Kidney tubule cell (primary cell): ENCODE data around the gene RPL9.
"Not testable (repeated sequence)": the region's sequence is repeated elsewhere in the genome, so short reads cannot be mapped to it uniquely, and the experiment has no call there.

ENCODE experiments used
- DNase-seq: peaks from one replicate; pipeline ENCODE4 v3.0.0-alpha.2; 2018; ENCODE audit warnings: low spot score

RPL9 gene

GRCh38 chr4:39425297-39425696 is 33.4 kb downstream of the RPL9 start:
- not testable (repeated sequence) for DNase-seq

GRCh38 chr4:39422247-39422646 is 36.5 kb downstream of the RPL9 start:
- no peak for DNase-seq

GRCh38 chr4:39415678-39416283 is 42.9 kb downstream of the RPL9 start:
- DNase-seq: no peak

- DNase-seq: not testable (repeated sequence)
Observed at GRCh38 chr4:39411561-39411960, 47.2 kb downstream of the RPL9 start.

GRCh38 chr4:39410415-39410814 is 48.3 kb downstream of the RPL9 start:
- DNase-seq: no peak

GRCh38 chr4:39407584-39407885 is 51.2 kb downstream of the RPL9 start:
- DNase-seq: no peak

GRCh38 chr4:39406763-39407583 is 51.7 kb downstream of the RPL9 start, which contains the start of gene KLB:
Gene KLB (plus strand): TSS chr4:39406930. CDS start chr4:39406950, 20 bp downstream.
- DNase-seq: peak; percentile 53
